ENCODE data around the gene ATP5IF1. TPM values are rescaled to one million over a fixed set of nuclear protein-coding genes. Genes with fewer than 3 reads are reported as not detected.

ATP5IF1 gene
- total and polyA plus RNA-seq, 2 of the 8 experiments (the other 6 are each of a cell fraction or from before 2014, with no cell fraction given) = 198 to 242 TPM

DNA sequence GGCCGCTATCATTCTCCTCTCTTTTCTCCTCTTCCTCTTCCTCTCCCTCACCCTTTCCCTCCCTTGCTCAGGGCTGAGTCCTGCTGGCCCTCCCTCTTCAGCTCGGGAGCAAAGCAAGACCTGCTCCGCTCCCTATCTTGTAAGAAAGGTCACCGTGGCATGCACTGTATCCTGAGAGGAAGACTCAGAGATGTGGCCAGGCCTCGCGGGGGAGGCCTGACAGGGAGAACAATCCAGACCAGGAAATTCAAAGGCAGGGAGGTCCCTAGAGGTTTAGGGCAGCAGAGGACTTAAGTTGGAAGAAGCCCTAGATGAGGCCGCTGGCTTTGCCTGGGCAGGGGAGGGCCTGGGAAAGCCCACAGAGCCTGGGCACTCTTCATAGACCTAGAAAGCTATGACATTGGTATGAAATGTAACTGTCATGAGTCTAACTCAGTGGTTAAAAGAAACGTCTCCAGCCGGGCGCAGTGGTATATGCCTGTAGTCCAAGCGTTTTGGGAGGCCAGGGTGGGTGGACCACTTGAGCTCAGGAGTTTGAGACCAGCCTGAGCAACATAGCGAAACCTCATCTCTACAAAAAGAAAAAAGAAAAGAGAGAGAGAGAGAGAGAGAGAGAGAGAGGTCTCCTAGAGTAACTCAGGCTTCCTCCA, 44.8 kb upstream of the ATP5IF1 start:
- POLR2A ChIA-PET (ENCODE audit: partially characterized antibody) = interaction anchor here (1.1 kb wide), 1 partner anchor 30 kb away, joined by 4 read pairs; no protein-coding TSS in a partner anchor
- no peak overlapping the region for H2AFZ ChIP-seq (ENCODE audit: low read length)
- FAIRE-seq = no peak

More for the DNA sequence above, 44.8 kb upstream of the ATP5IF1 start:
- H3K9ac ChIP-seq (replicated peaks in 1 of 4; ENCODE audit: extremely low read depth in 1 of 4, low read depth in 3 of 4, low read length in 3 of 4) = no peak overlapping the region
- H3K4ac ChIP-seq (replicated peaks; ENCODE audit: insufficient read length, low read depth, low read length) = no peak overlapping the region
- H2BK20ac ChIP-seq (ENCODE audit: low read length) = no peak overlapping the region
- peaks cover 5% of the 10 kb centered on the region; the same call in 1 of the 2 replicates for H3K23me2 ChIP-seq (ENCODE audit: low read depth, low read length)
- no peak overlapping the region for H4K5ac ChIP-seq (ENCODE audit: insufficient read length, low read depth, low read length)
- no peaks in the 10 kb centered on the region; the same call in 1 of the 2 replicates for H3K79me1 ChIP-seq (ENCODE audit: low read depth, low read length)
- H3K9me3 ChIP-seq (ENCODE audit: insufficient read depth in 2 of 2, low read depth in 1 of 2, low read length in 1 of 2) = no peaks in the 10 kb centered on the region
- 0 out of 2 replicates have a peak overlapping the region, but pooled peaks have one; percentile 68 for H2BK12ac ChIP-seq (ENCODE audit: low read depth, low read length)
- H3K56ac ChIP-seq (replicated peaks; ENCODE audit: insufficient read length, low read depth, low read length) = no peak overlapping the region
- H3K14ac ChIP-seq (ENCODE audit: insufficient read length) = no peak overlapping the region
- H2BK5ac ChIP-seq (ENCODE audit: low read depth, low read length) = peak overlapping the region; percentile 35; the same call in 1 of the 2 replicates
- H4K91ac ChIP-seq (replicated peaks; ENCODE audit: insufficient read length, low read length) = no peak overlapping the region
- H4K8ac ChIP-seq (ENCODE audit: extremely low read depth, insufficient read depth, low read length) = no peak overlapping the region
- H4K20me1 ChIP-seq (replicated peaks in 1 of 2; ENCODE audit: control insufficient read depth in 1 of 2, insufficient read depth in 2 of 2, low read length in 2 of 2) = no peaks in the 10 kb centered on the region
- no peaks in the 10 kb centered on the region for H3K79me2 ChIP-seq (ENCODE audit: control insufficient read depth in 1 of 2, insufficient read depth in 2 of 2, low read length in 2 of 2)
- no peak overlapping the region for H3K27ac ChIP-seq (ENCODE audit: low read depth, low read length)
- WGBS, 2 experiments (ENCODE audit: extremely low coverage in 1 of 2, insufficient coverage in 1 of 2, insufficient read length in 1 of 2, insufficient replicate concordance in 2 of 2, low coverage in 1 of 2, low lambda C conversion rate in 2 of 2, missing lambda C conversion rate in 1 of 2) = 84% methylated on average over 12 of the region's 12 CpGs; no CpG with 5 or more reads in 1 of the 2 experiments
- H2AK5ac ChIP-seq (ENCODE audit: low read depth, low read length) = no peak overlapping the region
- no peak overlapping the region for H3K4me2 ChIP-seq (ENCODE audit: insufficient read depth in 1 of 2, low read depth in 2 of 2, low read length in 2 of 2)
- H3K18ac ChIP-seq (ENCODE audit: extremely low read depth, low read length) = no peak overlapping the region
- H2BK15ac ChIP-seq (ENCODE audit: low read length) = no peak overlapping the region
- H3K36me3 ChIP-seq (ENCODE audit: control insufficient read depth in 2 of 4, insufficient read depth in 4 of 4, low read length in 3 of 4) = no peaks in the 10 kb centered on the region
- no peak overlapping the region for H2BK120ac ChIP-seq (replicated peaks; ENCODE audit: low read depth, low read length)
- no peaks in the 10 kb centered on the region for H3K27me3 ChIP-seq (replicated peaks in 1 of 4; ENCODE audit: control insufficient read depth in 3 of 4, extremely low read depth in 1 of 4, insufficient read depth in 3 of 4, low read length in 3 of 4)
- H3K23ac ChIP-seq (ENCODE audit: insufficient read length) = no peak overlapping the region
- CTCF ChIA-PET (ENCODE audit: partially characterized antibody) = interaction anchor here (0.9 kb wide), 2 partner anchors 42 to 100 kb away, joined by 3 read pairs; no protein-coding TSS in a partner anchor
- TF ChIP-seq, protein P1, sequence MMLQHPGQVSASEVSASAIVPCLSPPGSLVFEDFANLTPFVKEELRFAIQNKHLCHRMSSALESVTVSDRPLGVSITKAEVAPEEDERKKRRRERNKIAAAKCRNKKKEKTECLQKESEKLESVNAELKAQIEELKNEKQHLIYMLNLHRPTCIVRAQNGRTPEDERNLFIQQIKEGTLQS (IDR thresholded peaks at IDR 0.05; ENCODE audit: insufficient read depth, low read depth, low read length) = no peak
- TF ChIP-seq CREB1 (IDR thresholded peaks at IDR 0.05) = no peak
- TF ChIP-seq SP2 (IDR thresholded peaks at IDR 0.05; ENCODE audit: low read length) = no peak
- H3K4me3 ChIP-seq (ENCODE audit: extremely low read depth in 1 of 4, insufficient read depth in 2 of 4, low read depth in 3 of 4, low read length in 4 of 4) = no peak overlapping the region
- H3K4me1 ChIP-seq (replicated peaks in 1 of 4; ENCODE audit: control insufficient read depth in 3 of 4, insufficient read depth in 4 of 4, low read length in 3 of 4) = peaks cover 7 to 21% (median 13%) of the 10 kb centered on the region in 4 experiments; a peak in 5 of 7 replicates
- no peak for DNase-seq (ENCODE audit: low read depth in 1 of 2, low spot score in 2 of 2)

All from H1 (cell line).